AG09309 (cell line): ENCODE data around the gene B3GNT9.

Experiments used
- DNase-seq: peaks from one replicate; pipeline ENCODE4 v3.0.0-alpha.2; 2010; ENCODE audit warnings: low read depth
- H3K4me3 ChIP-seq: 2 replicates; pipeline ENCODE4 v1.5.1; 2011; ENCODE audit warnings: mild to moderate bottlenecking, low read depth, low read length, moderate library complexity; ENCODE audit not compliant: control insufficient read depth
- CTCF ChIP-seq: IDR thresholded peaks from 2 replicates; pipeline ENCODE4 v1.5.1; 2011; ENCODE audit warnings: mild to moderate bottlenecking, low read depth, low read length, inconsistent platforms; ENCODE audit not compliant: insufficient read depth, control insufficient read depth; ENCODE audit errors: missing control alignments

The B3GNT9 gene

DNA sequence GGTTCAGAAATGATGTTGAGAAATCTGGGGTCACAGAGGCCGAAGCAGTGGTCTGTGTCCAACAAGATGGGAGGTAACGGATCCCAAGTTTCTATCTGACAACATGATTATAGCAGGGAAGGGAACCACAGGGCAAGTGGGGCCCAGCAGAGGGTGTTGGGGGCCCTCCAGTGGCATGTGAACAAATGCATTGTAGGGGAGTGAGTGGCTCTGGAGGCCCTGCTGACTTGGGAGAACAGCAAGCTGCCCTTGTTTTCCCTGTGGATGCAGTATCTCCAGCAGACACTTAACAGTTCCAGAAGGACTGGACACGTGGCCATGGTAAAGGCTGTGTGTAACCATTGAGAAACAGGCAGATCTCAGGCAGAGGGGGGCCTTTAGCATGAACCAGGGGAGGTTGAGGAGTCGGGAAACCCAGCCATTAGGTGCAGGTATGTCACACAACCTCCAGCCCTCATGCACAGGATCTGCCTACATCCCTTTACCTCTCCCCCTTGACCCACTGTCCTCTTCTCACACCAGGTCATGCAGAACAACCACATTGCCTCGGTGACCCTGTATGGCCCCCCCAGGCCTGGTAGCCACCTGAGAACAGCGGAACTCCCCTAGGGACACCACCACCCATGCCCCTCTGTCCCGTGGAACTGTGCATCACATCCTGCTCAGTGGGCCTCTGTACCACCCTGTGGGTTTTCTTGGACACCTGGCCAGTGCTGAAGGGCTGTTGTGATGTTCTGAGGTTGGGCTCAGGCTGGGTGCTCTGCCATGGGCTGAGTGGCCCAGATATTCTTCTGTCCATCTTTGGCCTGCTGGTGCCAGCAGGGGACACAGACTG is 4.1 kb downstream of the B3GNT9 start:
- no peak for DNase-seq
- peak; percentile 21 for TF ChIP-seq CTCF

GRCh38 chr16:67145746-67146145 is 5.1 kb downstream of the B3GNT9 start:
- no peak for DNase-seq

More for the DNA sequence above, 4.1 kb downstream of the B3GNT9 start:
- no peak overlapping the region for H3K4me3 ChIP-seq

GRCh38 chr16:67144943-67145342 is 5.9 kb downstream of the B3GNT9 start:
- H3K4me3 ChIP-seq, result no peak overlapping the region
- no peak for TF ChIP-seq CTCF
- DNase-seq, result no peak

More at GRCh38 chr16:67145746-67146145, 5.1 kb downstream of the B3GNT9 start:
- H3K4me3 ChIP-seq, result no peak overlapping the region
- no peak for TF ChIP-seq CTCF

DNA sequence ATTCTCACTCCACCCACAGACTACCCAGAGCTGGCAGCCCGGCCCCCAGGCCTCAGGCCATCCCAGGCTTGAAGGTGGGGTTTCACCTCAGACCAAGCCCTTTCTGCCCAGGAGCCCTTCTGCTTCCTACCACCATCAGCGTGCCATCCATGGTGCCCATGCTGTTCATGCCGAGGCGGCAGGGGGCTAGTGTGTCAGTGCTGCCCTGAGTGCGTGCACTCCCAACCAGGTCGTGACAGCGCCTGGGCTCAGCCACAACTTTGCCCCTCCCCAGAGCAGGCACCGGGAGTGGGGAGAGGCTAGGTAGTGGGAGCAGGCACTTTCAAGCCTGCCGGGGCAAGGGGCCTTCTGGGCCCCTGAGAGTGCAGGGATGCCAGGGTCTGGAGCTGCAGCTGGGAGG is 8.5 kb downstream of the B3GNT9 start:
- no peak for DNase-seq
- no peak overlapping the region for H3K4me3 ChIP-seq
- no peak for TF ChIP-seq CTCF

DNA sequence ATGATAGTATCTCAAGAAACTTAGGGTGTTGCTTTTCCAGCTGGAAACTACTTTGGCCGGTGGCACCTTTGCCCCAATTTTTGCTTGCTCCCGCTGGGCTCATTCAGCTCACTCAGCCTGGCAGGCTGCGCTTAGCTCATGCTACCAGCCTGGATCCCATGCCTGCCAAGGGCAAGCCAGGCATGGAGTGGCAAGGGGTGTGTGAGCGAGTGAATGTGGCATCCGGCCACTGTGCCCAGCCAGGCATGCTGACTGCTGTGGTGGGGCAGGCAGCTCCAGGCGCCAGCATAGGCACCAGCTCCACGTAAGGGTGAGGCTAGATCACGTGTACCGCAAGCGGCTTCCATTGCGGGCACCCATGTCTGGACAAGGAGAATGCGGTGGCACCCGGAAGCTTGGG is 9.4 kb downstream of the B3GNT9 start:
- no peak overlapping the region for H3K4me3 ChIP-seq
- no peak for TF ChIP-seq CTCF
- no peak for DNase-seq

- H3K4me3 ChIP-seq, result no peak overlapping the region
- no peak for TF ChIP-seq CTCF
- DNase-seq, result no peak
Measured at GRCh38 chr16:67137605-67138004, 13.2 kb downstream of the B3GNT9 start.
